BLaER1 (cell line): ENCODE data around the gene DBH.
A peak's percentile ranks its signal among the peaks of the same experiment; 100 is the strongest.

Experiments
- H3K27ac ChIP-seq: shearing (Covaris generic); formaldehyde crosslinking; 2 replicates; pipeline ENCODE4 v1.8.1; 2022
- H3K27me3 ChIP-seq: shearing (Covaris generic); formaldehyde crosslinking; 2 replicates; pipeline ENCODE4 v1.8.1; 2022
- H3K36me3 ChIP-seq: shearing (Covaris generic); formaldehyde crosslinking; 2 replicates; pipeline ENCODE4 v1.8.1; 2022
- H3K4me1 ChIP-seq: shearing (Covaris generic); formaldehyde crosslinking; 2 replicates; pipeline ENCODE4 v1.8.1; 2022
- H3K4me2 ChIP-seq: shearing (Covaris generic); formaldehyde crosslinking; 2 replicates; pipeline ENCODE4 v1.8.1; 2022
- H3K4me3 ChIP-seq: shearing (Covaris generic); formaldehyde crosslinking; 2 replicates; pipeline ENCODE4 v1.8.1; 2022
- H3K9ac ChIP-seq: shearing (Covaris generic); formaldehyde crosslinking; 2 replicates; pipeline ENCODE4 v1.8.1; 2022
- H3K9me3 ChIP-seq: shearing (Covaris generic); formaldehyde crosslinking; 2 replicates; pipeline ENCODE4 v1.8.1; 2022
- H4K20me1 ChIP-seq: shearing (Covaris generic); formaldehyde crosslinking; 2 replicates; pipeline ENCODE4 v1.8.1; 2022
- Cebpa-rat ChIP-seq: shearing (Covaris generic); IDR thresholded peaks from 2 replicates; pipeline ENCODE4 v1.8.1; 2022

The DBH gene

DNA sequence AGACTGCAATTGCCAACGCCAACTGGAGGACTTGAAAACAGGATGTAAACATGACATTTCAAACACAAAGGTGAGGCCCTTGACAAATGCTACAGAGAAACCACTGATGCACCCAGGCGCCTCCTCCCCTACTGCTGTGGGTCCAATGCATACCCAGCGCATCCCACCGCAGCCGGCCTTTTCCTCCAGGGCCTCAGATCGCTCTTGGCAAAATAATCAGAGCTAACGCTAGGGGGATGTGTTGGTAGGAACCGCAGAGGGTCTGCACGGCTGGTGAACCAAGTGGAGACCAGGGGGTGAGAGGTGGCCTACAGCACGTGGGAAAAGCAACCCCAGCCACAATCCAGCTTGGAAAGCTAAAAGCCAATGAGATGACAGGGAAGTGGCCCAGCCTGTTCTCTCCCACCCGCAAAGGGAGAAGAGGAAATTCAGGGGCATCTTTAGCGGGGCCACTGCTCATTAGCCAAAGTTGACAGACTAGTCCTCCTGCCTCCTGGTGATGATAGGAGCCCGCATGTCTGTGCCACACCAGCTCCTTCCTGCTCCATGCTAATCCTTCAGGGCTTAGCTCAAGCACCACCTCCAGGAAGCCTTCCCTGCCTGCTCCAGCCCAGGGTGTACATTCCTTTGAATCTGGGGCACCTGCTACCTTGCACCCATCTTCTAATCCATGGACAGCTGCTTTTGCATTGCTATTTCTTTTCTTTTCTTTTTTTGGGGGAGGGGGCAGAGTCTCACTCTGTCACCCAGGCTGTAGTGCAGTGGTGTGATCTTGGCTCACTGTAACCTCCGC lies 32.8 kb upstream of the DBH start:
- TF ChIP-seq Cebpa-rat: no peak
- Histone ChIP-seq H3K4me2 (no peak overlapping the region), H3K9me3 (peaks cover 5% of the 10 kb centered on the region), H3K4me3 (no peak overlapping the region), H3K36me3 (no peaks in the 10 kb centered on the region), H4K20me1 (no peaks in the 10 kb centered on the region), H3K4me1 (peaks cover 39% of the 10 kb centered on the region), H3K9ac (no peak overlapping the region), H3K27me3 (peaks cover 26% of the 10 kb centered on the region), H3K27ac (no peak overlapping the region)

DNA sequence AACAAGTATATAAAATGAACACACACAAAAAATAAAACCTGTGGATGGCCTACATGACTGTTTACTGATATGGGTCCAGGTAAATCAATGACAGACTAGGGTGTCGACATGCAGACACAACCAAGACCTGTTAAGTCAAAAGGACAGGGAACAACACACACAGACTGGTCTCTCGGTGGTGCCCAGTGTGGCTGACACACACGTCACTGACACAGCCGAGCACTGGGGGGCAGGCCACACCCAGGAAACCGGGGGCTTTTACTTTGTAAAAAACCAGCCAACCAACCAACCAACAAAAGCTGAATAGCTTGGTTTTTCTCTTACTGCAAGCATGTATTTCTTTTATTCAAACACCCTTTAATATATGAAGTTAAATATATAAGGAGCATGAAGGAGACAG lies 31.9 kb upstream of the DBH start:
- Histone ChIP-seq H3K4me3 (no peak overlapping the region), H3K27me3 (peaks cover 35% of the 10 kb centered on the region), H3K27ac (no peak overlapping the region), H3K36me3 (no peaks in the 10 kb centered on the region), H3K4me2 (peak overlapping the region; percentile 62), H4K20me1 (no peaks in the 10 kb centered on the region), H3K4me1 (peaks cover 39% of the 10 kb centered on the region), H3K9ac (no peak overlapping the region), H3K9me3 (no peaks in the 10 kb centered on the region)
- TF ChIP-seq Cebpa-rat: no peak

DNA sequence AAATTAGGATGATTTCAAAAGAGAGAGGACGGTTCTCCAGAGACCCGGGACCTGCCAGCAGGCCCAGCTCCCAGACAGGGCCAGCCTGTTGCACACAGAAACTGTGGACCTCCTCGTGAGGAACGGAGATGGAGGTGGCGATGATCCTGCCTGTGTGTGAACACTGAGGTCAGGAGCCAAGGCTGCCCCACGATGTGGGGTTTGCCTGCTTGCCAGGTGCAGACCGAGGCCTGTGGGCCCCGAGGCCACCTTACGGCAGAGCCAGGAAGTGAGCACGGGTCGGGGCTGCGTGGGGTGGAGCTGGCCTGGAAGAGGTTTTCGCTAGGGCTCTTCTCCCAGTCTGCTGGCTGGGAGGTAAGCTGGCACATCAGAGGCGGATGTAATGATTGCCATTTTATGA lies 31.3 kb upstream of the DBH start:
- H3K9ac ChIP-seq: no peak overlapping the region
- H3K4me1 ChIP-seq: peaks cover 39% of the 10 kb centered on the region
- no peak overlapping the region for H3K27ac ChIP-seq
- no peaks in the 10 kb centered on the region for H3K9me3 ChIP-seq
- H3K4me3 ChIP-seq: no peak overlapping the region
- no peaks in the 10 kb centered on the region for H3K36me3 ChIP-seq
- H3K4me2 ChIP-seq: peak overlapping the region; percentile 62
- TF ChIP-seq Cebpa-rat: no peak
- H3K27me3 ChIP-seq: peaks cover 42% of the 10 kb centered on the region
- H4K20me1 ChIP-seq: no peaks in the 10 kb centered on the region

DNA sequence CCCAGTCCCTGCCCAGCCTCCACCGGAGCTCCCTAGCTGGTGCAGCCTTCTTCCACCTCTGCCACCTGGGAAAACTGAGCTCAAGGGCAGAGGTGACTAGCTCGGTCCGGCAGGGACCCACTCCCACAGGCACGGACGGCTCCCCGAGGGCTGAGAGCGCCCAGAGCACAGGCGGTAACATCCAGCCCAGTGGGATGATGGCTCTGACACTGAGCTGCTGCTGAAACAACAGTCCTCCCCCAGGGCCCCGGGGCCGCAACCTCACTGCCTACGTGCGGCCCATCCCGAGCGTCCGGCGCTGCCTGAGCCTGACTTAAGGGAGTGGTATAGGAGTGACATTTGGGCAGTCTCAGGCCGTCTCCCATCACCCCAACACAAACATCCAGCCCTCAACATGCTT lies 30.7 kb upstream of the DBH start:
- Histone ChIP-seq H3K36me3 (no peaks in the 10 kb centered on the region), H4K20me1 (no peaks in the 10 kb centered on the region), H3K27me3 (peaks cover 44% of the 10 kb centered on the region), H3K9ac (no peak overlapping the region), H3K4me3 (no peak overlapping the region), H3K4me1 (peaks cover 39% of the 10 kb centered on the region), H3K27ac (no peak overlapping the region), H3K9me3 (no peaks in the 10 kb centered on the region), H3K4me2 (peak overlapping the region; percentile 62)
- no peak for TF ChIP-seq Cebpa-rat

DNA sequence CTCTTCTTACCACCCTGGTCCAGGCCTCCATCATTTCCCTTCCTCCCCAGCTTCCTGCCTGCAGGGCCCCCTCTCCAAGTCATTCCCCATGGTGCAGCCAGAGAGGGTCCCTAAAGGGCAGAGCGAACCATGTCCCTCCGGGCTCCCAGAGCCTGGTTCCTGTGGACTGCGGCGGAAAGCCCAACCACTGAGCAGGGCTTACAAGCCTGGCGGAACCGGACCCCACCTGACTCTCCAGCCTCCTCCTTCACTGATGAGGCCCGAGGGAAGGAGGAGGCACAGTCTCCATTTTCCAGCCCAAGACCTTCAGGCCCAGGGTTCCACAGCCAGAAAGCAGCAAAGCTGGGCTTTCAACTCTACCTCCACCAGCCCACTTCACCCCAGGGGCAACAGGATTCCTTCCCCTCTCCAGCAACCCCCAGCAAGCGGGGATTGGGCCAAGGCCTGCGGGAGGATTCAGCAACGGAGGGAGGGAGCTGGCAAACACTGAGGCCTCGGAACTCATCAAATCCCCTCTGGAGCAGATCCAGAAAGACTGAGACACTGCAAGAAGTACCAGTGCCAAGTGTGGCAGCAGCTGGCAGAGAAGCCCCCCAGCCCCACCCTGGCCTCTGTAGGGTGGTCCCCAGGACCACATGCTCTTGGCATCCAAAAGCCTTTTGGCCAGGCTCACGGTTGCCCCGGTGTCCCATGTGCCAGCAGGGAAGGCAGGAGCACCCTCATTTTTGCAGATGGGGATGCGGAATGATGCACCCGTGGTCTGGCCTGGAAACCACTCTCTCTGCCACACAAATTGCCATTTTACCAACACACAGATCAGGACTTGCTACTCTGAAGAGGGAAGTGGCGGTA lies 30.1 kb upstream of the DBH start:
- peaks cover 39% of the 10 kb centered on the region for H3K4me1 ChIP-seq
- H3K4me3 ChIP-seq: no peak overlapping the region
- peaks cover 45% of the 10 kb centered on the region for H3K27me3 ChIP-seq
- no peaks in the 10 kb centered on the region for H3K9me3 ChIP-seq
- peak overlapping the region; percentile 62 for H3K4me2 ChIP-seq
- no peaks in the 10 kb centered on the region for H3K36me3 ChIP-seq
- H3K27ac ChIP-seq: no peak overlapping the region
- no peak overlapping the region for H3K9ac ChIP-seq
- no peaks in the 10 kb centered on the region for H4K20me1 ChIP-seq
- no peak for TF ChIP-seq Cebpa-rat

DNA sequence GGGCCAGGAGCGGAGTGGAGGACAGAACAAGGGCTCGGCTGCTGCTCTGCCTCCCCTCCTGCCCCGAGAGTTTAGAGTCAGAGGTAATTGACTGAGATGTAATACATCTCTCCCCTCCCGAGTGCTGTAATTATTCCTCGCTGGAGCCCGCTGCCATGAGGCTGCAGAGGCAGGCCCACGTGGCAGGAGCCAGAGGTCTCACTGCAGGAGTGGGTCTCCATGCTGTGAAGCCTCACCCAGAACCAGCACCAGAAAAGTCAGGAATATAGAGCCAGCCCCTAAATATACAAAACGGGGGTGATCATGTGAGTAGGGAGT lies 29.5 kb upstream of the DBH start:
- Histone ChIP-seq H3K27ac (no peak overlapping the region), H3K4me1 (peaks cover 39% of the 10 kb centered on the region), H3K4me3 (no peak overlapping the region), H4K20me1 (no peaks in the 10 kb centered on the region), H3K36me3 (no peaks in the 10 kb centered on the region), H3K27me3 (peaks cover 47% of the 10 kb centered on the region), H3K9me3 (no peaks in the 10 kb centered on the region), H3K4me2 (no peak overlapping the region), H3K9ac (no peak overlapping the region)
- TF ChIP-seq Cebpa-rat: no peak

DNA sequence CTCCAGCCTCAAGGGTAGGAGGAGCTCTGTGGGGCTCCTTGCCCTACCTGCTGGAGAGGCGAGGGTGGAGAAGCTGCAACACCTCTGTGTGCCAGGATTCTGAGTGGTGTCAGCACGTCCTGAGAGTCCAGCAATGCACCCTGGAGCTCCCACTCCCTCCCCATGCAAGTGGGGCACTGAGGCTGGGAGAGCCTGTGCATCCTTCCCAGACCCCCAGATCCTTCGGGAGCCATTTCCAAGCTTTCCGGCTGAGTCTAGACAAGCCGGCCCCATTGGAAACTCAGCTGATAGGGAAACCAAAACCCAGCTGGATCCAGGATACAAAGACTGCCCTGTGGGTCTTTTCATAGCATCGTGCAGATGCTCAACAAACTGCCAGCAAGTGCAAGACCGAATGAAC lies 28.8 kb upstream of the DBH start:
- Histone ChIP-seq H3K4me2 (no peak overlapping the region), H3K36me3 (no peaks in the 10 kb centered on the region), H3K4me1 (peaks cover 39% of the 10 kb centered on the region), H3K9me3 (no peaks in the 10 kb centered on the region), H3K27ac (no peak overlapping the region), H3K27me3 (peaks cover 52% of the 10 kb centered on the region), H3K4me3 (no peak overlapping the region), H4K20me1 (no peaks in the 10 kb centered on the region), H3K9ac (no peak overlapping the region)
- TF ChIP-seq Cebpa-rat: no peak

DNA sequence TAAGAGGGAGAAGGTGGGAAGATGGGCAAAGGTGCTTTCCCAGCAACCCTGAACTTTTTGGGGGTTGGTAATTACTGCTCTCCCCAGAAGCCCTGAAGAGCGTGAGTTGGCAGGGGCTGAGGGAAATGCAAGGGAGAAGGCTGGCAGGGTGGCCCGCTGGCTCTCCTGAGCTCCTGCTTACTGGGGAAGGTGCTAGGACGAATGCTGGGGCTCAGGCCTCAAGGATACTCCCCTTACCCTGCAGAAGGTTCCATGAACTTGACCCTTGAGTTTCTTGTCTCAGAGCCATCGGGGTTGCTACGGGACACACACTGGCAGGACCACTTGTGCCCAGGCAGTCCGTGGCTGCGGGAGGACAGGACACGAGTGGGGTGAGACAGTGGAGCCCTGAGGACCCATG lies 28.2 kb upstream of the DBH start:
- peaks cover 52% of the 10 kb centered on the region for H3K27me3 ChIP-seq
- no peaks in the 10 kb centered on the region for H3K36me3 ChIP-seq
- no peaks in the 10 kb centered on the region for H4K20me1 ChIP-seq
- H3K4me2 ChIP-seq: no peak overlapping the region
- no peak overlapping the region for H3K9ac ChIP-seq
- no peak for TF ChIP-seq Cebpa-rat
- peaks cover 36% of the 10 kb centered on the region for H3K4me1 ChIP-seq
- no peaks in the 10 kb centered on the region for H3K9me3 ChIP-seq
- no peak overlapping the region for H3K27ac ChIP-seq
- H3K4me3 ChIP-seq: no peak overlapping the region

DNA sequence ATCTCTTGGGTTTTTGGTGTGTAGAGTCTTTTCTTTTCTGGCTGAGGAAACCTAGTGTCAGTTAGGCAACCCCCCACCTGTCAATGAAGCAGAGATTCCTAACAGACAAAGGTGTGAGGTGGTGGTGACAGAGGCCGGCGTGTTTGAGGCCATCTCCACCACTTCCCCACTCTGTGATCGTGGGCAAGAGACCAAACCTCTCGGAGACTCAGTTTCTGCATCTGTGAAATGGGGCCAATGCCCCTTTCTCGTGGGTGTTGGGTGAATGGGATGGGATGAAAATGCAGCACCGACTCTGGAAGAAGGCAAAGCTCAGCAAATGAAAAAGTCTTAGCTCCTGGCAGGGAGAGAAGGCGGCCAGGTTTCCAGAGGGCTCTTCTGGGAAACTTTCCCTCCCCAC lies 27.8 kb upstream of the DBH start:
- no peak overlapping the region for H3K4me3 ChIP-seq
- TF ChIP-seq Cebpa-rat: no peak
- H4K20me1 ChIP-seq: no peaks in the 10 kb centered on the region
- H3K9me3 ChIP-seq: no peaks in the 10 kb centered on the region
- peaks cover 52% of the 10 kb centered on the region for H3K27me3 ChIP-seq
- no peak overlapping the region for H3K9ac ChIP-seq
- no peaks in the 10 kb centered on the region for H3K36me3 ChIP-seq
- no peak overlapping the region for H3K4me2 ChIP-seq
- peaks cover 32% of the 10 kb centered on the region for H3K4me1 ChIP-seq
- H3K27ac ChIP-seq: no peak overlapping the region

DNA sequence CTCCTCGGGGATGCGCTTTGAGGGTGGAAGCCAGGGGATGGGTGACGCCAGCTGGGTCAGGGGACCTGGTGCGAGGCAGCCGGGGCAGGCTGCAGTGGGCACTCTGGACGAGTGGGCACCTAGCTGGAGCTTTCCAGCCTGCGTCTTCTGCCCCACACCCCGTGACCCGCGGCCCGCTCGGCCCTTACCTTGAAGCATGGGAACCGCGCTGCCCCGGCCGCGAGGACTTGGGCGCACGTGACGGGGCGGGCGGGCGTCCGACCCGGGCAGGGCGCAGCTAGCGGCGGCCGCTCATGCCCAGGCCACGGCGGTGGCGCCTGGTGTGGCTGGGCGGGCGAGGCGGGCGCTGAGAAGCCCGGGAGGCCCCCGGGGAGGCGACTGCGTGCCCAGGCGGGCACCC lies 27.3 kb upstream of the DBH start:
- Histone ChIP-seq H4K20me1 (no peaks in the 10 kb centered on the region), H3K36me3 (no peaks in the 10 kb centered on the region), H3K9me3 (no peaks in the 10 kb centered on the region), H3K27me3 (peaks cover 52% of the 10 kb centered on the region), H3K4me1 (peaks cover 27% of the 10 kb centered on the region), H3K4me2 (peak overlapping the region; percentile 19; the same call in 1 of the 2 replicates), H3K27ac (no peak overlapping the region), H3K9ac (no peak overlapping the region), H3K4me3 (no peak overlapping the region)
- TF ChIP-seq Cebpa-rat: no peak
